ENCODE data around the gene SMYD3. TPM values are rescaled to one million over a fixed set of nuclear protein-coding genes. Genes with fewer than 3 reads are reported as not detected.

The SMYD3 gene
- total and polyA plus RNA-seq, 2 of the 13 experiments (the other 11 are each of a cell fraction or from before 2014, with no cell fraction given), result 27.7 to 35.8 TPM

GRCh38 chr1:246035060-246035541 is 472.0 kb downstream of the SMYD3 start:
- Histone ChIP-seq H3K27me3 (ENCODE audit: control insufficient read depth in 1 of 2, insufficient read depth in 2 of 2, low read length in 2 of 2) (no peaks in the 10 kb centered on the region), H3K36me3 (replicated peaks in 1 of 2; ENCODE audit: control insufficient read depth in 1 of 2, insufficient read depth in 2 of 2, low read length in 2 of 2) (no peaks in the 10 kb centered on the region), H3K4me3 (replicated peaks in 1 of 3; ENCODE audit: insufficient read depth in 1 of 3, low read depth in 2 of 3, low read length in 3 of 3) (no peak overlapping the region), H2AFZ (ENCODE audit: low read length) (no peak overlapping the region), H3K4me2 (ENCODE audit: low read depth, low read length) (no peak overlapping the region), H3K79me2 (ENCODE audit: insufficient read depth, low read length) (no peaks in the 10 kb centered on the region), H3K27ac (ENCODE audit: extremely low read length, insufficient read depth, low read length) (no peak overlapping the region), H4K20me1 (ENCODE audit: insufficient read depth, low read length) (no peaks in the 10 kb centered on the region), H3K9me3 (ENCODE audit: low read length) (no peaks in the 10 kb centered on the region), H3K9ac (ENCODE audit: insufficient read depth, low read depth, low read length) (no peak overlapping the region), H3K4me1 (ENCODE audit: insufficient read depth, low read length) (peaks cover 14% of the 10 kb centered on the region)
- no TSS peak for BruUV-seq (replicated peaks)
- no peak for FAIRE-seq
- TF ChIP-seq PAF1 (CRISPR knock-in tag; IDR thresholded peaks at IDR 0.05), result no peak
- TF ChIP-seq SNAI1 (CRISPR knock-in tag; IDR thresholded peaks at IDR 0.05; ENCODE audit: borderline replicate concordance), result no peak
- no peak for TF ChIP-seq ZSCAN30 (CRISPR knock-in tag; IDR thresholded peaks at IDR 0.05)
- TF ChIP-seq GTF2F1 (IDR thresholded peaks at IDR 0.05; ENCODE audit: low read length), result no peak
- no peak for TF ChIP-seq RFX5 (IDR thresholded peaks at IDR 0.05; ENCODE audit: low read depth, low read length)
- no peak for TF ChIP-seq NR0B2 (CRISPR knock-in tag; IDR thresholded peaks at IDR 0.05)
- in situ Hi-C loops (cut with HindIII; ENCODE audit: extremely low pct_ligation_motif_present, low pct_unique_long_range_greater_than_20kb), result no loop called here
- no peak for DNase-seq (ENCODE audit: low spot score)
- 94% methylated on average over 11 of the region's 11 CpGs for WGBS (ENCODE audit: low lambda C conversion rate)
- ATAC-seq, result no peak
- POLR2A ChIA-PET, result no interaction called here
- intact Hi-C loops (cut with micrococcal nuclease; ENCODE audit: unreplicated experiment), result no loop called here
- CTCF ChIA-PET (ENCODE audit: low intra/inter-chr PET ratio, low total read pairs), result no interaction called here

- Histone ChIP-seq H3K27ac (ENCODE audit: extremely low read length, insufficient read depth, low read length) (no peak overlapping the region), H3K9ac (ENCODE audit: insufficient read depth, low read depth, low read length) (no peak overlapping the region), H4K20me1 (ENCODE audit: insufficient read depth, low read length) (no peaks in the 10 kb centered on the region), H3K4me2 (ENCODE audit: low read depth, low read length) (no peak overlapping the region), H3K4me1 (ENCODE audit: insufficient read depth, low read length) (peaks cover 14% of the 10 kb centered on the region), H3K4me3 (replicated peaks in 1 of 3; ENCODE audit: insufficient read depth in 1 of 3, low read depth in 2 of 3, low read length in 3 of 3) (no peak overlapping the region), H3K36me3 (replicated peaks in 1 of 2; ENCODE audit: control insufficient read depth in 1 of 2, insufficient read depth in 2 of 2, low read length in 2 of 2) (no peaks in the 10 kb centered on the region), H2AFZ (ENCODE audit: low read length) (no peak overlapping the region), H3K79me2 (ENCODE audit: insufficient read depth, low read length) (no peaks in the 10 kb centered on the region), H3K27me3 (ENCODE audit: control insufficient read depth in 1 of 2, insufficient read depth in 2 of 2, low read length in 2 of 2) (no peaks in the 10 kb centered on the region), H3K9me3 (ENCODE audit: low read length) (no peaks in the 10 kb centered on the region)
- ChIA-PET CTCF (ENCODE audit: low intra/inter-chr PET ratio, low total read pairs) (no interaction called here), POLR2A (no interaction called here)
- ATAC-seq (no peak), FAIRE-seq (no peak), DNase-seq (ENCODE audit: low spot score) (no peak)
- intact Hi-C loops (cut with micrococcal nuclease; ENCODE audit: unreplicated experiment), result no loop called here
- WGBS (ENCODE audit: low lambda C conversion rate), result 92% methylated on average over 12 of the region's 12 CpGs
- BruUV-seq (replicated peaks), result no TSS peak
- TF ChIP-seq GABPA (IDR thresholded peaks at IDR 0.05; ENCODE audit: low read depth, low read length), result no peak
- no peak for TF ChIP-seq GABPA (CRISPR knock-in tag; IDR thresholded peaks at IDR 0.05; ENCODE audit: low read depth)
- TF ChIP-seq MXD4 (CRISPR knock-in tag; IDR thresholded peaks at IDR 0.05), result no peak
- TF ChIP-seq FLYWCH1 (CRISPR knock-in tag; IDR thresholded peaks at IDR 0.05), result no peak
- no peak for TF ChIP-seq ADNP (CRISPR knock-in tag; IDR thresholded peaks at IDR 0.05)
- TF ChIP-seq HES4 (CRISPR knock-in tag; IDR thresholded peaks at IDR 0.05; ENCODE audit: borderline replicate concordance), result no peak
- no peak for TF ChIP-seq MAZ (IDR thresholded peaks at IDR 0.05; ENCODE audit: borderline replicate concordance, low read depth, low read length)
- TF ChIP-seq MAZ (CRISPR knock-in tag; IDR thresholded peaks at IDR 0.05; ENCODE audit: low read depth), result no peak
- TF ChIP-seq RORA (CRISPR knock-in tag; IDR thresholded peaks at IDR 0.05), result no peak
- in situ Hi-C loops (cut with HindIII; ENCODE audit: extremely low pct_ligation_motif_present, low pct_unique_long_range_greater_than_20kb), result no loop called here
These were observed 472.4 kb downstream of the SMYD3 start for GRCh38 chr1:246034630-246035029.
